Activated T-cell treated with anti-CD3 and anti-CD28 coated beads for 1 hour (primary cell): Measurements from ENCODE around the gene LEUTX.
"Not testable (repeated sequence)": the region's sequence is repeated elsewhere in the genome, so short reads cannot be mapped to it uniquely, and the experiment has no call there.

Source experiments
- DNase-seq: peaks from one replicate; pipeline ENCODE4 v3.0.0-alpha.2; 2020; ENCODE audit warnings: low read depth

Gene LEUTX, protein sequence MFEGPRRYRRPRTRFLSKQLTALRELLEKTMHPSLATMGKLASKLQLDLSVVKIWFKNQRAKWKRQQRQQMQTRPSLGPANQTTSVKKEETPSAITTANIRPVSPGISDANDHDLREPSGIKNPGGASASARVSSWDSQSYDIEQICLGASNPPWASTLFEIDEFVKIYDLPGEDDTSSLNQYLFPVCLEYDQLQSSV

DNA sequence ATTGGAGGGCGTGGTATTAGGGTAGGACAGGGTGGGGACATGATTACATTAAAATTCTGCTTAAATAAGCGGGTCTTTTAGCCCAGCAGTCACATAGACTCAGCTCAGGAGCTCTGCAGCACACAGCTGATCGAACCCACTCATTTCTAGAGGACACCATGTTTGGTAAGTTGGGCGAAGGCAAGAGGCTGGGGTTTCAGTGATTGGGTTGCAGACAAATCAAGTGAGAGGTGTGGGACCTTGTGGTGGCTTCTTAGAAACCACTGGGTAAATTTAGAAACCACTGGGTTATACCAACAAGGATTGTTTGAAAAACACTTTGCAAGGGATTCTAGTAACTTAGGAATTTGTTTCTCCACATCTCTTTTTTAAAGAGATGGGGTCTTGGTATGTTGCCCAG, at the start of gene LEUTX:
Gene LEUTX, plus strand, starts transcription at position 92 of the 400 bp plus-strand sequence. Its CDS starts 67 bp downstream, at position 159.
- no peak for DNase-seq

DNA sequence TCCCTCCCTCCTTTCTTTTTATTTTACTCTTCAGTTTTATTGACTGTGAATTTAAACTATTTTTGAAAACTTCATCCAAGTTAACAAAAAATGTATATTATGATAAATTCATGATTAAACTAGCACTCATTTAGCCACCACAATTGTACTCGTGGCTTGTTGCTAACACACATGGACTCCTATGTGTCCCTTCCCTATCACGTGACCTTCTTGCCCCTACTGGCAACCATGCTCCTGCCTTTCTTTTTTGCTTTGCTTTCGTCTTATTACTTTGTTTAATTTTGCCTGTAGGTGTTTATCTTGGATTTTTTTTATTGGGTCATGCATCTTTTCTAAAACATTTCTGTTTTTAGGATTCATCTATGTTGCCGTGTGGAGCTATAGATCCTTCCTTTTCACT, 49.1 kb upstream of the LEUTX start:
- DNase-seq, result no peak

DNA sequence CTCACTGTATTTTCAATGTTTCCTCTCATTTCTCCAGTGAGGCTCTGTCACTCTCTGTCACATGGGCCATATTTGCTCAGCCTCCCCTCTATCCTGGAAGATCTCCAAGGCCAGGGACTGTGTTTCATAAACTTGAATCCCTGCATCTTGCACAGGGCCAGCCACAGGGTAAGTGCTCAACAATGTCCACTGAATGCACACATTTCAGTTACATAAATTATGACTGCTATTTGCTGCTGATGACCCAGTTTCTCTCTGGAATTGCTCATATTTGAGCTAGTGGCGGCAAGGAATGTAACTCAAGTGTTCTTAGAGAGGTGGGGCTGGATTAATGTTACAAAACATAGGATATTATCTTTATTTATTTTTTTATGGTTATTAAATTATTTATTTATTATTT, 47.0 kb upstream of the LEUTX start:
- no peak for DNase-seq

DNA sequence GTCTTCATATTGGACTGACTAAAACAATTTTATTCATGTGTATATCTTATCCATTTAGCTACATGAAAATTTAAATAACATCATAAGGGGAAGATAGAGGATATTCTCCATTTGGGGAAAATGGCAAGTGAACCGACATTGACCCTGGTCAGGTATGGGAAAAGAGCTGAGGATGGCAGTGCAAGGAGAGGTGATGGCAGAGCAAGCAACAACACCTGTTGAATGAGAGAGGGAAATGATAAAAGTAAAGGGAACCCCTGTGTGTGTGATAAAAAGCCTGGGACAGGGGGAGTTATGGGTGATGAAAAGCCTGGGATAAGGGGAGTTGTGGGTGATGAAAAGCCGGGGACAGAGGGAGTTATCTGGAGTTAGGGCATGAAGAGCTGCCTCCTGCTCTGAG, 44.8 kb upstream of the LEUTX start:
- no peak for DNase-seq

DNA sequence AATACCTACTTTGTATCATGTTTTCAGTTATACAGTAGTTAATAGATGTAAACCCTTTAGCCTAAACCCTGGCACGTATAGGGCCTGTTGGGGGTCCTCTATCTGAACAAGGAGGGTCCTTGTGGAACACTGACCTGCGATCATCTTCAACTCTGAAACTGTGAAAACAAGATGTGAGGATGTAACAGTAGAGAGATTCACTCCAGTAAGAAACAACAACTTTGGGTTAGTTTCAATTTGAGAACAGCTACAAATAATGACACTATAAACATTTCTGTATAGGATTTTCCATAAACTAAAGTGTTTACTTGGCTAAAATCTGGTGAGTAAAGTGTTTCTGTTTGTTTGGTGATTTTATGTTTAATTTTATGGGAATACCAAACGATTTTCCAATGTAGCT, 43.0 kb upstream of the LEUTX start:
- no peak for DNase-seq

DNA sequence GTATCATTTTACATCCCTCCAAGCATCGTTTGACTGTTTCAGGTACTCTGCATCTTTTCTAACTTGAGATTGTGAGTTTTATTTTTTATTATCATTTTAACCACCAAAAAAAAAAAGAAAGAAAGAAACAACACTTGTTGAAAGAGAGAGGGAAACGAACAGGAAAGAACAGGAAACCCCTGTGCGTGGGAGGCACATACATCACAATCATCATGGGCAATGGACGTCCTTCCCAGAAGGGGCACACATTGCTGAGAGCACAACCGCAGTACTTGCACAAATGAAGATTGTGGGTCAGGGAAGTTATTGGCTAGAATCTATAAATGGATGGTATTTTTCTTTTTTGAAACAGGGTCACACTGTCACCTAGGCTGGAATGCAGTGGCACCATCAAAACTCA, 42.6 kb upstream of the LEUTX start:
- no peak for DNase-seq

DNA sequence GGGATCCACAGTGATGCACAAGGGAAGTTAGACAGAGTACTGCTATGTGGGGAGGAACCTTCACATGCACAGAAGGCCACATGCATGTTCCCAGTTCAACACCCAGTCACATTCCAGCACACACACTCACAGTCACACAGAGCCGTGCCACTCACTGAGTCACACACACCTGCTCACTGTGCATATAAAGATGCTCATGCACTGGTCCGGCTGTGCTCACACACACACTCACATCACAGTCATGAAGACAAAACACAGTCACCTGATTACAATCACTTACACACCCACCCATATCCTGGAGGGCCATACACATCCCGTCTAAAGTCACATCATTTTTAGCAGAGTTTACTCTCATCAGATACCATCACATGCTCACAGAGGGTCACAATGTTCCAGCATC, 41.3 kb upstream of the LEUTX start:
- DNase-seq, result no peak

DNA sequence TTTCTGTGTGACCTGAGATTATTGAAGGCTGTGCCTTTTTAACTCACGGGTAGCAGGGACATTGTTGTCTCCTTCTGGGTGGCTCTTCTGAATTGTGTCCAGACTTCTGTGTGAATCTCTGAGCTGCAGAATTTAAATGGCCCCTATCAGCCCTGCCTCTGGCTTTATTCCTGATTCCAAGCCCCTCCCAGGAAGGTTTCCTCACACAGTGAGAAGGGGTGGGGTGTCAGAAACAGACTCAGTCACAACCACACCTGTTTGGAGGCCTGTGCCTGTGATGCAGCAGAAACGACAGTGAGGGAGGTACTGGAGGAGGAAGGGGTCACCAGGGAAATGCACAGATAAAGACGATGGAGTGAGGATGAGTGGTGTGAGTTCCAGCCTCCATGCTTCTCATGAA, 40.8 kb upstream of the LEUTX start, which contains the start of gene CLC:
Gene CLC, minus strand, starts transcription at position 139 of the 400 bp plus-strand sequence. Its CDS starts 77 bp downstream, at position 62.
- DNase-seq, result no peak

DNA sequence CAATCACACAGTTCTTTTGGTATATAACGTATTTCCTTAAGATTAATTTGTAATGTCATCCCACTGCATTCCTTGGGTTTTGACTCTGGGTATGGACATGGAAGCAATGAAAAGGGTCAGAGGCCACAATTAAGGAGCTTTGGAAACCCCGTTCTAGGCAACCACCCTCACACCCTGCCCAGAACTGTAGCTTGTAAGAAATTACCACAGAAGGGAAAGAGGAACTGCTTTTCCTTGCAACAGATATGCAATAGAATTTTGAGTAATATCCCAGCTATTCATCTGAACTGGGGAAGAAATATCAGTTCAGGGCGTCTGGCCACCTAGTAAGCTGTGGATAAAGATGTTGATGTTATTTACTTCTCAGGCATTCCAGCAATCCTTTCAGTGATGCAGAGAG, 39.8 kb upstream of the LEUTX start:
- no peak for DNase-seq

DNA sequence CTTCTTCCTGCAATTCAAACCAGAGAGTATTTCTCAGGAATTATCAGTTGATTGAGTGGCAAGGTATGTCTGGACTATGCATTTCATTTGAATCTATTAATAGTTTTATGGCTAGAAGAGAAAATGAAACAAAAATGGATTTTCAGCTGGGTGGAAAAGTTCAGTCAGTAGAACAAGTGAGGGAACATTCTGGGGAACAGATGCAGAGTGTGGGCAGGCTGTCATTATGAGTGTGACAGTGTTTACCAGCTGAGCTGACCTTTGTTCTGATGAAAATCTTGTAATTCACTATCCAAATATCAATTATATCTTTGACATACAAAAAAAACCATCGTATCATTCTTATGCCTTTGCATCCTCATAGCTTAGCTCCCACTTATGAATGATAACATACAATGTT, 38.3 kb upstream of the LEUTX start:
- DNase-seq, result no peak

DNA sequence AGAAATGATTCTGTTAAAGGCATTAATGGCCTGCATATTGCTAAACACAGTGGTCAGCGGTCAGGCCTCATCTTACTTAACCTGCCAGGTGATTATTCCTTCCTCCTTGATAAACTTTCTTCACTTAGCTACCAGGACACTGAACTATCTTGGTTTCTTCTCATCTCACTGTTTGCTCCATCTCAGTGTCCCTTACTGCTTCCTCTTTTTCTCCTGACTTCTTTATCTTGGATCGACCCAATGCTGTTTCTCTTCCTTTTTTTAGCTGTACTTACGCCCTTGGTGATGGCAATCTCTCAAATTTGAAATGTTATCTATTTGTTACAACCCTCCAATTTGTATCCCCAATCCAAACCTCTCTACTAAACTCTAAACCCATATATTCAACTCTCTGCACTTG, 33.0 kb upstream of the LEUTX start:
- DNase-seq, result no peak

DNA sequence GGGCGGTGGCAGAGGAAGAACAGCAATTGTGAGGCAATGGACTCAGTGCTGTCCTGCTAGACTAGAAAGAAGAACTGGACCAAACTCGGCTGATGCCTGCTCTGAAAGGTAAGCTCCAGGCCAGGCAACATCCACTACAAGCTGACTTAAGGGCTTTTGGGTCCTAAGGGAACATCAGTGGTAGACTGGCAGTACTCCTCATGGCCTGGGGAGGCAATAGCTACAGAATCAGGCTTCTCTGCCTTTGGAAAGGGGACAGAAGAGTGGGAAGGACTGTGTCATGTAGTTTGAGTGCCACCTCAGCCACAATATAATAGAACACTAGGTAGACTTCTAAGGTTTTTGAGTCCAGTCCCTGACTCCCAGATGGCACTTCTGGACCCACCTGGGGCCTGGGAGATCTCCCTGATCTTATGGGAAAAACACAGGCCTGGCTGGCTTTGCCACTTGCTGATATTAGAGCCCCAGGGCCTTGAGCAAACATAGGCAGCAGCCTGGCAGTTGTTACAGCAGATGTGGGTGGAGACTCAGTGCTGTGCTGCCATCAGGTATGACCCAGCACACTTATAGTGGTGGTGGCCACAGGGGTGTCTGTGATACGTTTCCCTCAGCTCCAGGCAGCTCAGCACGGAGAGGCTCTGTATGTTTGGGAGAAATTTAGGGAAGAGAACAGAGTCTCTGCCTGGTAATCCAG, 31.7 kb upstream of the LEUTX start:
- DNase-seq, result no peak

DNA sequence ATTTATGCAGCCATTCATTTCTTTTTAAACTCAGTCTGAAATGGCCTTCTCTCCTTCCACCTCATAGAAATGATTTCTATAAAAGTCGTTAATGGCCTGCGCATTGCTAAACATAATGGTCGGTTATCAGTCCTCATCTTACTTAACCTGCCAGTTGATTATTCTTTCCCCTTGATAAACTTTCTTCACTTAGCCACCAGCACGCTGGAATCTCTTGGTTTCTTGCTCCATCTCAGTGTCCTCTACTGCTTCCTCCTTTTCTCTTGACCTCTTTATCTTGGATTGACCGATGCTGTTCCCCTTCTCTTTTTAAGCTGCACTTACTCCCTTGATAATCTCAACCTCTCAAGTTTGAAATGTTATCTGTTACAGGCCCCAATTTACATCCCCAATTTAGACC, 28.7 kb upstream of the LEUTX start:
- DNase-seq, result no peak

DNA sequence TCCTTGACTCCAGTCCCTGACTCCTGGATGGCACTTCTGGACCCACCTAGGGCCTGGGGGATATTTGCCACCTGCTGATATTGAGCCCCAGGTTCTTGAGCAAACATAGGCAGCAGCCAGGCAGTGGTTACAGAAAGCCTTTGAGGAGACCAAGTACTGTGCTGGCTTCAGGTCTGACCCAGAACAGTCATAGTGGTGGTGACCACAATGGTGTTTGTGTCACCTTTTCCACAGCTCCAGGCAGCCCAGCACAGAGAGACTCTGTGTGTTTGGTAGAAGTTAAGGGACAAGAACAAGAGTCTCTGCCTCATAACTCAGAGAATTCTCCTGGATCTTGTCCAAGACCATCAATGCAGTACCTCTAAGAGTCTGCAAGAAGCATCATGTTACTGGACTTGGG, 26.3 kb upstream of the LEUTX start:
- DNase-seq, result no peak

DNA sequence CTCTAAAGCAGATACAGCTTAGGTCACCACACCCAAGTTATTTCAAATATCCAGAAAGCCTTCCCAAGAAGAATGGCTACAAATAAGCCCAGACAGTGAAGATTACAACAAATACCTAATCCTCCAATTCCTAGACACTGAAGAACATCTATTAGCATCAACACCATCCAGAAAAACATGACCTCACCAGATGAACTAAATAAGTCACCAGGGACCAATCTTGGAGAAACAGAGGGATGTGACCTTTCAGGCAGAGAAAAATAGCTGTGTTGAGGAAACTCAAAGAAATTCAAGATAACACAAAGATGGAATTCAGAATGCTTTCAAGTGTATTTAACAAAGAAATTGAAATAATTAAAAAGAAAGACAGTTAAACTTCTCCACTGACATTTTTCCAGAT, 25.9 kb upstream of the LEUTX start:
- no peak for DNase-seq

DNA sequence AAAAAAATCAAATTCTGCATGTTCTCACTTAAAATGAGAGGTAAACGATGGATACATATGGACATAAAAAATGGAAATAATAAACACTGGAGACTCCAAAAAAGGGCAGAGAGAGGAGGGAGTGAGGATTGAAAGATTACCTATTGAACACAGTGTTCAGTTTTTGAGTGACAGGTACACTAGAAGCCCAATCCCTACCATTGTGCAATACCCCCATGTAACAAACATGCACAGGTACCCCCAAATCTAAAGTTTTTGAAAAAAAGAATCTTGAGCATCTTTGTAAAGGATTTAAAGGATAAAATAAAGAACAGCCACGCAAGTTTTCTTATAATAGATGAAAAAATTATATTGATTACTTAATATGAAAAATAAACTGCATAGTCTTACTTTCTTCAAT, 24.1 kb upstream of the LEUTX start:
- no peak for DNase-seq

DNA sequence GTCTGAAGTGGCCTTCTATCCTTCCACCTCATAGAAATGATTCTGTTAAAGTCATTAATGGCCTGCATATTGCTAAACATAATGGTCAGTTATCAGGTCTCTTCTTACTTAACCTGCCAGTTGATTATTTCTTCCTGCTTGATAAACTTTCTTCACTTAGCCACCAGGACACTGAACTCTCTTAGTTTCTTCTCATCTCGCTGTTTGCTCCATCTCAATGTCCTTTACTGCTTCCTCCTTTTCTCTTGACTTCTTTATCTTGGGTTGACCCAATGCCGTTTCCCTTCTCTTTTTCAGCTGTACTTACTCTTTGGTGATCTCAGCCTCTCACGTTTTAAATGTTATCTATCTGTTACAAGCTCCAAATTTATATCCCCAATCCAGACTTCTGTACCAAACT, 23.7 kb upstream of the LEUTX start:
- no peak for DNase-seq

DNA sequence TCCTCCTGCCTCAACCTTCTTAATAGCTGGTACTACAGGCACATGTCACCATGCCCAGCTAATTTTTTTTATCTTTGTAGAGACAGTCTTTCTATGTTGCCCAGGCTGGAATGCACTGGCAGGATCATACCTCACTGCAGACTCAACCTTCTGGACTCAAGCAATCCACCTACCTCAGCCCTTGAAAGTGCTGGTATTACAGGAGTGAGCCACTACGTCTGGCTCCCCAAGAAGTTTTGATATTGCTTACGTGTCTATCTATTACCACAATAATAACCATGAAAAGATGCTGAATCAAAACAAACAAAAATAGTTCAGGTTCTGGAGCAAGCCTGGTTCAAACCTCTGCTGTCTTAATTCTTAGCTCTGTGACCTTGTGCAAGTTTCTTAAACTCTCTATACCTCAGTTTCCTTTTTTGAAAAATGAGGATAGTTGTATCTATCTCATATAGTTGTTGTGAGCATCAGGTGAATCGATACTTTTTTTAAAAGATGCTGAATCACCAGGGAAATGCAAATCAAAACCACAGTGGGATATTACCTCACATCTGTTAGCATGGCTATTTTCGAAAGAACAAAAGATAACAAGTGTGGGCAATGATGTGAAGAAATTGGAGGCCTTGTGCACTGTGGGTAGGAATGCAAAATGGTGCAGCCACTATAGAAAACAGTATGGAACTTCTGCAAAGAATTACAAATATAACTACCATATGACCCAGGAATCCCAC, 19.0 kb upstream of the LEUTX start:
- DNase-seq, result no peak

DNA sequence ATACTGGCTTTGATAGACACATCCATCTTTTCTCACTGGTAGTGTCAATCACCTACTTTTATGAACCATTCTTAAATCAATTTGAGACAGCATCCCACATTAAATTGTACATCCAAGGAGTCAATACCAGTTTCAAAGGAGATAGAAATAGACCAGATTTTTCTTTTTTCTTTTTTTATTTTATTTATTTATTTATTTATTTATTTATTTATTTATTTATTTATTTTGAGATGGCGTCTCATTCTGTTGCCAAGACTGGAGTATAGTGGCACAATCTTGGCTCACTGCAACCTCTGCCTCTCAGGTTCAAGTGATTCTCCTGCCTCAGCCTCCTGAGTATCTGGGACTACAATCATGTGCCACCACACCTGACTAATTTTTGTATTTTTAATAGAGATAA, 16.8 kb upstream of the LEUTX start:
- DNase-seq, result not testable (repeated sequence)

DNA sequence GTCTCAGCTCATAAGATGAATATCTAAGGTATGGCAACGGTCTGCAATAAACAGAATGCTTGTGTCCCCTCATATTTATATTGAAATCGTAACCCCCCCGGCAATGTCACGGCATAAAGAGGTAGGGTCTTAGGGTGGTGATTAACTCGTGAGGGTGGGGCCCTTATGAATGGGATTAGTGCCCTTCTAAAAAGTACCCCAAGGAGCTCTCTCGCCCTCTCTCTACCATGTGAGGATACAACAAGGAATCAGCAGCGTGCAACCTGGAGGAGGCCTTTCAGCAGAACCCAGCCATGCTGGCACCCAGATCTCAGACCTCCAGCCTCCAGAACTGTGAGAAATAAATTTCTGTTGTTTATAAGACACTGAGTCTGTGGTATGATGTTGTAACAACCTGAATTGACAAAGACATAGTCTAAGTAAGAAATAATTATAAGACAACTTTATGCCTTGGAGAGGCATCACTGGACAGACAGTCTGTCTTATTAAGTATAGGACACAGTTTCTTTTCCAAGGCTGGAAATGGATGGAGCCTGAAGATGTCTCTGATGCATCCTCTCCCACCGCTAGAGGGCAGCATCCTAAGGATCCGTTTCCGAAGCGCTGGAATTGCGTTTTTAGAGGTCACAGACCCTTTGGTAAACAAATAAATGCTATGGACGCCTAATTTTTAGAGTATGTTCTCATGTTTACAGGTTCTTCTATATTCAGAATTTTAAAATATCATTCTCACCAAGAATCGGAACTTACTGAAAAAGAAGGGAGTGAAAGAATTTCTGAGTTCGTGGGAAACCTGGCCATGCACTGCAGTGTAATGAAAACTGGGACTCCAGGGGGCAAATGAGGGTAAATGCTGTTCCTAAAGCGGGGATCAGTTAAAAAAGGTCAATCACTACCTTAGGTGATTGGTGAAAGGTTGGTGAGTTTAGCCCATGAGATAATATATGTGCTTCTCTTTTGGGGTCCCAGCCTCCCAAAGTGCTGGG, 13.3 kb upstream of the LEUTX start:
- peak; percentile 28 for DNase-seq

DNA sequence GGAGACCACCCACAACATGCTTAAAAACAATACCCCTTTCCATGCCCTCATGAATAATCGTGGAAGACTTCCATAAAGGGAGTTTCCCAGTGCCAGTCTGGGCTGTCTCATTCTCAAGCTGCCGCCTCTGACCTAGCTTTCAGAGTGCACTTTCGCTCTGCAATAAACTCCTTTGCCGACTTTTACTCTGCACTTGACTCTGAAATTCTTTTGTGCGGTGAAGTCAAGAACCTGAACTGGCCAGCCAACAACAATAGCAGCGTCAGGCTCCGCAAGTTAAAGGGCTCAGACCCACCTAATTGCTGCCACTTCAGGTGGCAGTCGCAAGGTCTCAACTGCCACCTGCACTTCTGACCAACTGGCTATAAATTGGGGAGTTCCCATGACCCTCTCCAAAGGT, 10.3 kb upstream of the LEUTX start:
- no peak for DNase-seq

DNA sequence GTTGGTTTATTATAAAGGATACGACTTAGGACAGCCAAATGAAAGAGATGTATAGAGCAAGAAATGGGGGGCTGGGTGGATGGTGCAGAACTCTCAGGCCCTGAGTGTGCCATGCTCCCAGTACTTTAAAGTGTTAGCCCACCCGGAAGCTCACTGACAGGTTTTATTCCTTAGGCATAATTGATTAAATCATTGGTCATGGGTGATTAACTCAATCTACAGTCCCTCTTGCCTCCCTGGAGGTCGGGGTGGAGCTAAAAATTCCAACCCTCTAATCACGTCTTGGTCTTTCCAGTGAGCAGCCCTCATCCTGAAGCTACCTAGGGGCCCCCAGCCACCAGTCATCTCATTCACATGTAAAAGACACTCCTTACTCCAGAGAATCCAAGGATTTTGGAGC, 9.9 kb upstream of the LEUTX start:
- DNase-seq, result no peak
